Medulla oblongata (tissue), 1 donor: ENCODE measurements around the gene DCP1B.
"Not testable (repeated sequence)": the region's sequence is repeated elsewhere in the genome, so short reads cannot be mapped to it uniquely, and the experiment has no call there.

ENCODE experiments used
- DNase-seq: peaks from one replicate; pipeline ENCODE4 v3.0.0-alpha.2; 2015; ENCODE audit errors: extremely low spot score

Gene DCP1B

DNA sequence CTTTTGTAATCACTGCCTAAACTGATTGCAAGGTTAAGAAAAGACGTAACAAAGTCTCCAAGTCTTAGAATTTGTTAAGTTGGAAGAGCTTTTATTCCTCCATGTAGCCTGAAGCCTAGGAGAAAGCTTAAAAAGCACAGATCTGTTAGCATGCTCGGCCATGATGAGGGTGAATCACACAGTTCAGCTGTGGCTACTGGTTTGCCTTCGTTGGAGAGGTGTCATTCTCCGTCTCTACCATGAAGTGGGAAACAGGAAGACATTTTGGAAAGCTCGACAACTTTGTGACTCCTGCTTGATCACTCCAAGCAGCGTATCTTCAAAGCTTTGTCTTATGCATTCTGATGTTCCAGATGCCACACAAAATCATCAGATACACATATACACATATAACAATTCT is 27.1 kb downstream of the DCP1B start:
- DNase-seq, result no peak

GRCh38 chr12:1974812-1975211 is 29.4 kb downstream of the DCP1B start:
- DNase-seq, result no peak

- peak; percentile 78 for DNase-seq
Measured at GRCh38 chr12:1972856-1973317, 31.4 kb downstream of the DCP1B start.

DNA sequence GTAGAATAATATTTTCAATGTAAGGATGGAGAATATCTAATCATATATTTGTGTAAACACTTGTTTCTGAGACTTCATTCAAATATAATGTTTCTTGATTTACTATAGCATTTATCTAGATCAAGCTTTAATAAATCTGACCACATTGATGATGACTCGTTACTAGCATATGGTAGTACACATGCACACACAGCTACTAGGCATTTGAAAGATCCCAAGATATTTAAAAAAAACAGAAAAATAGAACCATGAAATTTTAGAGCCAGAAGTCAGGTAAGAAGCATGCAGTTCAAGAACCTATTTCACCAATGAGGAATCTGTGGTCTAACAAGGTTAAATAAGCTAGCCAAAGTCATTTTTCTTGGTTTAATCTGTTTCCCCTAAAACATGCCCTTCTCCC is 32.0 kb downstream of the DCP1B start:
- peak; percentile 14 for DNase-seq

GRCh38 chr12:1970331-1970900 is 33.8 kb downstream of the DCP1B start:
- DNase-seq, result no peak

- DNase-seq, result no peak
Measured at GRCh38 chr12:1966561-1967226, 37.6 kb downstream of the DCP1B start.

GRCh38 chr12:1965916-1966315 is 38.3 kb downstream of the DCP1B start:
- DNase-seq, result no peak

GRCh38 chr12:1962051-1963020 is 41.9 kb downstream of the DCP1B start:
- DNase-seq, result no peak

GRCh38 chr12:1956716-1957115 is 47.5 kb downstream of the DCP1B start:
- DNase-seq, result no peak

DNA sequence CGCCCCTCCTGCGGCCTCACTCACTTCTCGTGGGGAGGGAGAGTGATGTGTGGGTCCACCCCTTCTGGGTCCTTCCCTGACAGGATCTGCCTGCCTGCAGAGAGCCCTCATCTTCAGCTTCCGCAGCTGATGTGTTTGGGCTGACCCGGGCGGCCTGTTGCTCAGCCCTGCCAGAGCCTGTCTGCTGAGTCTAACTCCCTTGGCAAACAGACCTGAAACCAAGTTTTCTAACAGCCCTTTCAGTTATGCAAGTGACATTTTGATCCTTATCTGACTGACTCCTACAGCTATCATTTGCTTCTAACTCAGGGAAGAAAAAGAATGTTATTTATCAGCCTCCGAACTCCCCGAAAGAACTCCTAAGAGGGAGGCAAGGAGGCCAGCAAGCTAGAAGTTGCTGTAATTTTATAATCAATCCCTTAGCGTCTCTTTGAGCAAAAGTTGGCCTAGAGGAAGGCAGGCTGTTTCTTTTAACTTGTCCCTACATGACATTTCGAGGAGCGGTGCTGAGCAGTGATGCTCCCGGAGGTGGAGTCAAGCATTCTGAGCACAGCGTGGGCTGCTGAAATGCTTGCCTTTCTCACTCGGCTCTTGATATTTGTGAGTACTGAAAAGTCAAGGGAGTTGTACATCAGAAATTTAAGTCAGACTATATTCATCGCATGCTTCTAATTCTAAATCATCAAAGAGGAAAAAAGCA is 54.3 kb downstream of the DCP1B start:
- DNase-seq, result no peak

GRCh38 chr12:1948883-1949282 is 55.4 kb downstream of the DCP1B start:
- no peak for DNase-seq

GRCh38 chr12:1947081-1947480 is 57.2 kb downstream of the DCP1B start:
- DNase-seq, result no peak

GRCh38 chr12:1946296-1946695 is 58.0 kb downstream of the DCP1B start:
- DNase-seq, result no peak

GRCh38 chr12:1945502-1945901 is 58.8 kb downstream of the DCP1B start:
- not testable (repeated sequence) for DNase-seq

- DNase-seq, result peak; percentile 95
Measured at GRCh38 chr12:1939801-1940607, 64.3 kb downstream of the DCP1B start.

DNA sequence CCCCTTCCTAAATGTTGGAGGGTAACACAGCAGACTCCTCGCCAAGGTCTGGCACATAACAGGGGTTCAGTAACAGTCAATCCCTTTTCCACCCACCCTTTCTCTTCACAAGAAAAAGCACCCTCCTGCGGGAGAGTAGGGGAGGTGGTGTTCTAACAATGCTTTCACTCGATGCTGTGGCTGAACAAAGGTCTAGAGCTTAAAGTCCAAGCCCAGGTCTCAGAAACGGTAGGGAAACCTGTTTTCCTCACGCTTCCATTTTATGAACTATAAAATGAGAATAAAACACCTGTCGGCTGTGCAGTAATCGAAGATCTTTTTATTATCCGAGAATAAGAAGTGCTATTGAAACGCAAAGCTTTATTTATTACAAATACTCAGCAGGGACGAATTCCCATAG is 64.9 kb downstream of the DCP1B start:
- DNase-seq, result no peak

DNA sequence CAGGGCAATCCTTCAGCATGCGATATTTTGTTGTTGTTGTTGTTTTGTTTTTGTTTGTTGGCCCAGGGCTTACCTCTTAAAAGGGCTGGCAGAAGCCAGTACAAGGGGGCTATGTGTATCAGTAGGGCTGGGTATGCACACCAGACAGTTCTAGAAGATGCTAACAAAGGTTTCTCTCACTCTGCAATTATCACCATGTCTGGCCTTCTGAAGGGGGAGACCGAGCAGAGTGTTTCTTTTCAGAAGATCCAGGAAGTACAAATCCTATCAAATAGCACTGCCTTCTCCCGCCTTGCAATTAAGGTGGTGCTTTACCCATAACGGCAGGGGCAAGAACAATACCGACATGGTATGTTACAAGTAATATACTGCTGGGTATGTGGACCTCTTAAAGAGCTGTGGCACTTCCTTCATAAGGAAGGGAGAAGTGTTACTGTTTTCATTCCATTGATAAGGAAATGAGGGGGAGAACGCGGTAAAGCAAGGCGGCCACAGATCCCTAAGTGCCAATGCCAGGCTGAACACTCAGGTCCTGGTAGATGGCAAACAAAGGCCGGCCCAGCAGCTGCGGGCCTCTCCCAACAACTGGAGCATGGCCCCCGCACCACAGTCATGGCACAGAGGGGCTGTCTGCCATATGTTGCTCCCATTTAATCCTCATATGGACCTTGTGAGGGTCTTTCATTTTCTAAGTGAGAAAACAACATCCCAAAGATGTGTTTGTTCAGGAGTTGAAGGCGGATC is 66.6 kb downstream of the DCP1B start:
- no peak for DNase-seq

DNA sequence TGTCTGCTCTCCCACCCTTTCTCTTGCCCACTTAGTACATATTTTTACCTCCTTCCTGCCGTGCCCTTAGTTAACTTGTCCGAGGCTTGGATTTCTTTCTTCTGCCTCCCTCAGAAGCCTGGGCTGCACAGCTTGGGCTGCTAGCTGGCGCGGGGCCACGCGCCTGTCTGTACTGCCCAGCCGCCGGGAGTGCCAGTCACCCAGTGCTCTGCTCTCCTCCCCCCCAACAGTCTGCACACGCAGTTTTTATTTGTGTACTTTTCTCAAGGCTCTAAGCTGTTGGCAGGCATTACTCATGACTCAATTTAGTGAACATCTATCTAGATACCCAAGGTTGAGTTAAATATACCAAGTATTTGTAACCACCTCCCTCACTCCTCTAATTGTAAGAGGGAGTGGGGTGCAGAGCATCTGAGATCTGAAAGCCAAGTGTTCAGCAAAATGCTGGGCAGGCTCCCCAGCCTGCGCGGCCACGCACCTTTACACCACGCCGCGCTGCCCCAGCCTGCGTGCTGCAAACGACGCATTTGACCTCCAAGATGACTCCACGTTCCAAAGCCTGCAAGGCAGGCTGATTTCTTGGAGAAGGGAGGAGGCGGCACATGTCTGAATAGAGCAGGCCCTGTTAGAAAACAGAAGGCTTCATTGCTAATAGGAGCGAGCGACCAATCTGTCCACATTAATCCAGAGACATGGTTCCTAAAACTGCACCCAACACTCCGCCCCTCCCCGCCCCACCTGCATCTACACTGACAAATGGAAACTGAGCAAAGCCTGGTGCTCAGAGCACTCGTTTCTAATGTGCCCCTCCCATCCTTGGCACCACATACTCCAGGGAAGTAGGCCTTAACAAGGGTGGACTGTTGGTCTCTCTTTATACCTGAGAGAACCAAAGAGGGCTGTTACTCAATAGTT is 67.6 kb downstream of the DCP1B start:
- peak; percentile 90 for DNase-seq

- peak; percentile 71 for DNase-seq
Measured at GRCh38 chr12:1935700-1936378, 68.4 kb downstream of the DCP1B start.
